ENCODE measurements around the gene OXNAD1.

DNA sequence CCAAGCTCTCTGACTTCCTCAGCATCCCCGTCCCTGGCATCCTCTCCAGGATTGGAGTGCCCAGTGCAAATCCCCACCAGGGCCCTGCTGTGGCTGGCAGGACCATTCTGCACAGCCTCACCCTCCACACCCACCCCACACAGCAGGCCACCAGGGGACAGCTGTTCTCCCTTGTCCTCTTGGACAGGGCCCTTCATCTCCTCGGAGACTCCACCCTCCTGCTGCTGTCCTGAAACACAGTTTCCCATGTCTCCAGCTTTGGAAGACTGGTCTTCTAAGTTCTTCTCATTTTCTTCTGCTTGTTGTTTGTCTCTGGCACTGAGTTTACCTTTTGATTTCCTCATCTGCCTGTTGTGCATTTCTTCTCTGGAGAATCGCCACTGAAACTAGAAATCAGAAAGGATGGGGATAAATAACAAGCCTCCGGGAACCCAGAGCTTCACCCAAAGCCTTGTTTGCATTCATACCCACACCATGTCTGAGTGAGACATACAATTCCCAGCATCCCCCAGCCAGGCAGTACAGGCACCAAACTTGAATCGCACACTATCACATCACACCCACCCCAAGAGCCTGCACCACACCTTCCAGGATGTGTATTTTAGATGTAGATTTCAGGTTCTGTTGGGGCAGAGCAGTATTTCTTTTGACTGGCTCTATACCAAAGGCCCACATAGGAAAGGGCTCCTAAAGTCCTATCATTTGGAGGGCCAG, 52.0 kb downstream of the OXNAD1 start:
- TF ChIP-seq, protein P1, sequence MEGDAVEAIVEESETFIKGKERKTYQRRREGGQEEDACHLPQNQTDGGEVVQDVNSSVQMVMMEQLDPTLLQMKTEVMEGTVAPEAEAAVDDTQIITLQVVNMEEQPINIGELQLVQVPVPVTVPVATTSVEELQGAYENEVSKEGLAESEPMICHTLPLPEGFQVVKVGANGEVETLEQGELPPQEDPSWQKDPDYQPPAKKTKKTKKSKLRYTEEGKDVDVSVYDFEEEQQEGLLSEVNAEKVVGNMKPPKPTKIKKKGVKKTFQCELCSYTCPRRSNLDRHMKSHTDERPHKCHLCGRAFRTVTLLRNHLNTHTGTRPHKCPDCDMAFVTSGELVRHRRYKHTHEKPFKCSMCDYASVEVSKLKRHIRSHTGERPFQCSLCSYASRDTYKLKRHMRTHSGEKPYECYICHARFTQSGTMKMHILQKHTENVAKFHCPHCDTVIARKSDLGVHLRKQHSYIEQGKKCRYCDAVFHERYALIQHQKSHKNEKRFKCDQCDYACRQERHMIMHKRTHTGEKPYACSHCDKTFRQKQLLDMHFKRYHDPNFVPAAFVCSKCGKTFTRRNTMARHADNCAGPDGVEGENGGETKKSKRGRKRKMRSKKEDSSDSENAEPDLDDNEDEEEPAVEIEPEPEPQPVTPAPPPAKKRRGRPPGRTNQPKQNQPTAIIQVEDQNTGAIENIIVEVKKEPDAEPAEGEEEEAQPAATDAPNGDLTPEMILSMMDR (IDR thresholded peaks at IDR 0.05; ENCODE audit: poor library complexity): no peak
- TF ChIP-seq EZH2 (IDR thresholded peaks at IDR 0.05; ENCODE audit: borderline replicate concordance): no peak
- no peak for TF ChIP-seq EZH2phosphoT487 (IDR thresholded peaks at IDR 0.05; ENCODE audit: low read depth, severe bottlenecking, unreplicated experiment)
